Glutamatergic neuron (in vitro differentiated cells): ENCODE data around the gene RBX1. TPM values are rescaled to one million over a fixed set of nuclear protein-coding genes. Genes with fewer than 3 reads are reported as not detected.

Experiments used
- DNase-seq: peaks from one replicate; pipeline ENCODE4 v3.0.0; 2022
- H3K27ac Mint-ChIP-seq: one replicate; pipeline ENCODE4 v1.8.0; 2020; ENCODE audit warnings: mild to moderate bottlenecking, mixed read lengths, inconsistent platforms; ENCODE audit not compliant: unreplicated experiment
- H3K27me3 Mint-ChIP-seq: one replicate; pipeline ENCODE4 v1.8.0; 2020; ENCODE audit warnings: mild to moderate bottlenecking, moderate library complexity, mixed read lengths, inconsistent platforms; ENCODE audit not compliant: unreplicated experiment
- H3K36me3 Mint-ChIP-seq: one replicate; pipeline ENCODE4 v1.8.0; 2020; ENCODE audit warnings: mild to moderate bottlenecking, mixed read lengths, inconsistent platforms; ENCODE audit not compliant: unreplicated experiment
- H3K4me1 Mint-ChIP-seq: one replicate; pipeline ENCODE4 v1.8.0; 2020; ENCODE audit warnings: mild to moderate bottlenecking, low read depth, mixed read lengths, inconsistent platforms; ENCODE audit not compliant: unreplicated experiment
- H3K4me3 Mint-ChIP-seq: one replicate; pipeline ENCODE4 v1.8.0; 2020; ENCODE audit warnings: mild to moderate bottlenecking, mixed read lengths, inconsistent platforms; ENCODE audit not compliant: unreplicated experiment
- H3K9me3 Mint-ChIP-seq: one replicate; pipeline ENCODE4 v1.8.0; 2020; ENCODE audit warnings: mild to moderate bottlenecking, moderate library complexity, mixed read lengths, inconsistent platforms; ENCODE audit not compliant: unreplicated experiment
- total RNA-seq: library from RNA; stranded (reverse); fragmentation: NEBNext Ultra II Directional; extraction: Animal tissue kit (Norgen Biotek cat#: 25700); gene quantifications from one replicate; pipeline ENCODE4 v1.2.1, GENCODE V29; 2021; ENCODE audit not compliant: unreplicated experiment
- TF ChIP-seq, protein P1 (sequence below): fragments of 200-600 bp; sonication (generic); IDR thresholded peaks from one replicate; pipeline ENCODE4 v1.5.0; 2021; ENCODE audit not compliant: partially characterized antibody, unreplicated experiment

The RBX1 gene
- total RNA-seq, 1 donor from 2014 or later = 66.4 TPM

DNA sequence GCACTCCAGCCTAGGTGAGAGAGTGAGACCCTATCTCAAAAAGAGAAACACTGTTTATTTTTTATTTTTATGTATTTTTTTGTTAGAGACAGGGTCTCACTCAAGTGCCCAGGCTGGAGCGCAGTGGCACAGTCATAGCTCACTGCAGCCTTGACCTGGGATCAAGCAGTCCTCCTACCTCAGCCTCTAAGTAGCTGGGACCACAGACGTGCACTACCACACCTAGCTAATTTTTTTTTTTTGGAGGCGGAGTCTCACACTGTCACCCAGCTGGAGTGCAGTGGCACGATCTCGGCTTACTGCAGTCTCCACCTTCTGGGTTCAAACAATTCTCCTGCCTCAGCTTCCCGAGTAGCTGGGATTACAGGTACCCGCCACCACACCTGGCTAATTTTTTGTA, 6.4 kb downstream of the RBX1 start:
- Mint-ChIP-seq H3K4me3 (no peak overlapping the region), H3K27me3 (no peaks in the 10 kb centered on the region), H3K36me3 (no peaks in the 10 kb centered on the region), H3K4me1 (peaks cover 5% of the 10 kb centered on the region), H3K27ac (no peak overlapping the region), H3K9me3 (no peaks in the 10 kb centered on the region)
- TF ChIP-seq, protein P1, sequence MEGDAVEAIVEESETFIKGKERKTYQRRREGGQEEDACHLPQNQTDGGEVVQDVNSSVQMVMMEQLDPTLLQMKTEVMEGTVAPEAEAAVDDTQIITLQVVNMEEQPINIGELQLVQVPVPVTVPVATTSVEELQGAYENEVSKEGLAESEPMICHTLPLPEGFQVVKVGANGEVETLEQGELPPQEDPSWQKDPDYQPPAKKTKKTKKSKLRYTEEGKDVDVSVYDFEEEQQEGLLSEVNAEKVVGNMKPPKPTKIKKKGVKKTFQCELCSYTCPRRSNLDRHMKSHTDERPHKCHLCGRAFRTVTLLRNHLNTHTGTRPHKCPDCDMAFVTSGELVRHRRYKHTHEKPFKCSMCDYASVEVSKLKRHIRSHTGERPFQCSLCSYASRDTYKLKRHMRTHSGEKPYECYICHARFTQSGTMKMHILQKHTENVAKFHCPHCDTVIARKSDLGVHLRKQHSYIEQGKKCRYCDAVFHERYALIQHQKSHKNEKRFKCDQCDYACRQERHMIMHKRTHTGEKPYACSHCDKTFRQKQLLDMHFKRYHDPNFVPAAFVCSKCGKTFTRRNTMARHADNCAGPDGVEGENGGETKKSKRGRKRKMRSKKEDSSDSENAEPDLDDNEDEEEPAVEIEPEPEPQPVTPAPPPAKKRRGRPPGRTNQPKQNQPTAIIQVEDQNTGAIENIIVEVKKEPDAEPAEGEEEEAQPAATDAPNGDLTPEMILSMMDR = no peak
- DNase-seq = no peak

DNA sequence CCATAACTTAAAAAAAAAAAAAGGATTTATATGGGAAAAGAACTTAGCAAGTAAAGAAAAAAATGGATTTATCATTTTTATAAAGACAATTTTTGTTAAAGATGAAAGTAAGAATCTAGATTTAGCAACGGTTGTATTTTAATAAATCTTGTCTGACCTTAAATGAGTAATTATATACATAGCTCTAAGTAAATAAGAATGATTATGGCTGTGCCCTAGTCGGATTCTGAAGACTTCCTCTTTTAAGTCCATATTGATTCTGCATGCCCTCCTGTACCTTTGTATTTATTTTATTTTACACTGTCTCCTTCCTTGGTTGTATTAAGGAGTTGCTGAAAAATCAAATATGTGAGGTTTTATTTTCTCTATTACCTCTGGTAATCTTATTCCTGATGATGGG, 7.1 kb downstream of the RBX1 start:
- no peak for DNase-seq
- H3K27me3 Mint-ChIP-seq = no peaks in the 10 kb centered on the region
- H3K4me3 Mint-ChIP-seq = no peak overlapping the region
- H3K4me1 Mint-ChIP-seq = peaks cover 5% of the 10 kb centered on the region
- no peaks in the 10 kb centered on the region for H3K9me3 Mint-ChIP-seq
- H3K36me3 Mint-ChIP-seq = no peaks in the 10 kb centered on the region
- TF ChIP-seq, protein P1 = no peak
- H3K27ac Mint-ChIP-seq = peak overlapping the region; percentile 43

DNA sequence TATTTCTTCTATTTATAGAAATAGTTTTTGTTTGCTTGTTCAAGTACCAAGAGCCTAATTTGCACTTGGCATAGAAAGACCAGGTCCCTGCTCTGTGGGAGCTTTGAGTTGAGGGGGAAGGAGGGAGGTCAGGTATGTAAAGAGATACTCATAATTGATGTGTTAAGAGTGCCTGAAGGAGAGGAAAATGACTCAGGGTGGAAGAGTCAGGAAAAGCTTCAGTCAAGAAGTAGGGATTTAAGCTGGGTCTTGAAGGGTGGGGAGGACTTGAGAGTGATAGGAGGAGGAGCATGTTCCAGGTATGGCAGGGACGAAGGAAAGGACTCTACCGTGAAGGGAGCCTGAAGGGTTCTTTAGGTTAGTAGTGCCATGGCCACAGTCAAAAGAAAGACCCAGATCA, 9.0 kb downstream of the RBX1 start:
- Mint-ChIP-seq H3K9me3 (no peaks in the 10 kb centered on the region), H3K36me3 (no peaks in the 10 kb centered on the region), H3K27ac (peak overlapping the region; percentile 14), H3K27me3 (no peaks in the 10 kb centered on the region), H3K4me3 (no peak overlapping the region), H3K4me1 (no peaks in the 10 kb centered on the region)
- no peak for DNase-seq
- TF ChIP-seq, protein P1 = no peak

DNA sequence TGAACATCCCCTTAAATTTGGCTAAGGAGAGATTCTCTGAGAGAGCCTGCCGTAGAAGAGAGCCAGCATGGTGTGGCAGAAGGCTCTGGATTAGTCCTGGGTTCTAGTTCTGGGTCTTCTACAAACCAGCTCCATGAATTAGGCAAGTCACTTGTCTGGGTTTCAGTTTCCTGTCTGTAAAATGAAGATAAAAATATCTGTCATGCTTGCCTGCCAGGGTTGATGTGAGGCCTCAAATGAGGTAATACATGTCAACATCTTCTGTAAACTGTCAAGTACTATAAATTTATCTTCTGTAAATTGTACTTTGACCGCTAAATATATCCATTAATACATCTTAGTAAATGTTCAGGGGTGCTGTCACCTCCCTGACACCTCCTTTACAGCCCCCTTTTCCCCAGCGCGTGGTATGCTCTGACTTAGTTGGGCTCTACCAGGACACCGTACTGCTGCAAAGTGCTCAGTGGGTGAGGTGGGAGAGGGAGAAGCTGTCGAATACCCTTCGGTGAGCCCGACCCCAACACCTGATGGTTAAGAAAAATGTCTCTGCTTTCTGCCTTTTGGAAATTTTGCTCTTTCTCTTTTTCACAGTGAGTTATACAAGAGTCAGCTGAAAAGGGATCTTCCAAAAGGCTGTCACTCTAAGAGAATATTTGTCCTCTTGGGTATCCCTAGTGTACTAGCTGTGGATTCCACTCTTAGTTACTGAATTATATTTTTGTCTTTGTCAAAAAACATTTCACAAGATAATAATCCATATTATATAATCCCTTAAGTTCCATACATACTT, 15.0 kb downstream of the RBX1 start:
- DNase-seq = no peak
- H3K9me3 Mint-ChIP-seq = no peaks in the 10 kb centered on the region
- no peaks in the 10 kb centered on the region for H3K36me3 Mint-ChIP-seq
- no peak overlapping the region for H3K4me3 Mint-ChIP-seq
- H3K27ac Mint-ChIP-seq = no peak overlapping the region
- no peaks in the 10 kb centered on the region for H3K4me1 Mint-ChIP-seq
- TF ChIP-seq, protein P1 = no peak
- no peaks in the 10 kb centered on the region for H3K27me3 Mint-ChIP-seq

DNA sequence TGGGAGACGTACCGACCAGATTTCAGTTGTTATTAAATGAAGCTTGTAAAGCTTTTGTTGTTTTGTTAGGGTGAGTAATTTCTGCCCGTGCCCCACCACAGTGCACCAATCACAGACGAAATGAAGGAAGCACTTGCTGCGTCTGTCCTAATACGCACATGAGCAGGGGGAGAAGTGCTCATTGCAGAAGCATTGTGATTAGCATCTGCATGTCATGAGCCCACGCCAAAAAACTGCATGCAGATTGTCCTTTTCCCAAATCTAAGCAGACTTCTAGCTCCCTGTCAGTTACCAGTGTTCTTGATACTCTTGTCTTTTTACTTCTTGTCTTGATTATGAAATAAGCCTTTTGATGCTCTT, 15.5 kb downstream of the RBX1 start:
- TF ChIP-seq, protein P1 = no peak
- no peak for DNase-seq
- Mint-ChIP-seq H3K27ac (no peak overlapping the region), H3K9me3 (no peaks in the 10 kb centered on the region), H3K4me1 (no peaks in the 10 kb centered on the region), H3K36me3 (no peaks in the 10 kb centered on the region), H3K27me3 (no peaks in the 10 kb centered on the region), H3K4me3 (no peak overlapping the region)
